OCI-LY1 (cell line): ENCODE measurements around the gene CISH.
A peak's percentile ranks its signal among the peaks of the same experiment; 100 is the strongest.

ENCODE experiments used
- H2AFZ ChIP-seq: fragments of 200-600 bp; sonication (generic), shearing (Covaris generic); 2 replicates; pipeline ENCODE4 v1.6.0; 2014; ENCODE audit warnings: antibody characterized with exemption, mild to moderate bottlenecking, low read length
- H3F3A ChIP-seq: fragments of 200-600 bp; sonication (generic), shearing (Covaris generic); 2 replicates; pipeline ENCODE4 v1.6.0; 2014; ENCODE audit warnings: mild to moderate bottlenecking, antibody characterized with exemption, low read length, moderate library complexity; ENCODE audit not compliant: insufficient read depth
- H3K27ac ChIP-seq: fragments of 200-600 bp; sonication (generic); 2 replicates; pipeline ENCODE4 v1.5.1; 2014; ENCODE audit warnings: low read length, mixed run types, mild to moderate bottlenecking, low read depth; ENCODE audit not compliant: poor library complexity, severe bottlenecking
- H3K27me3 ChIP-seq: fragments of 200-600 bp; sonication (generic); 2 replicates; pipeline ENCODE4 v1.6.0; 2014; ENCODE audit warnings: antibody characterized with exemption, mild to moderate bottlenecking, low read length, moderate library complexity; ENCODE audit not compliant: insufficient read depth
- H3K36me3 ChIP-seq: fragments of 200-600 bp; sonication (generic); 2 replicates; pipeline ENCODE4 v1.6.1; 2014; ENCODE audit warnings: mild to moderate bottlenecking, antibody characterized with exemption, low read length, moderate library complexity, mixed read lengths; ENCODE audit not compliant: insufficient read depth
- H3K4me1 ChIP-seq: fragments of 200-600 bp; sonication (generic); 2 replicates; pipeline ENCODE4 v1.5.1; 2014; ENCODE audit warnings: mild to moderate bottlenecking, low read length, moderate library complexity; ENCODE audit not compliant: insufficient read depth, severe bottlenecking
- H3K4me2 ChIP-seq: fragments of 200-600 bp; sonication (generic), shearing (Covaris generic); 2 replicates; pipeline ENCODE4 v1.6.1; 2014; ENCODE audit warnings: low read length
- H3K4me3 ChIP-seq: fragments of 200-600 bp; sonication (generic); 2 replicates; pipeline ENCODE4 v1.5.1; 2014; ENCODE audit warnings: low read length, low read depth, mild to moderate bottlenecking, mixed read lengths; ENCODE audit not compliant: poor library complexity, severe bottlenecking
- H3K79me2 ChIP-seq: fragments of 200-600 bp; shearing (Covaris generic); 2 replicates; pipeline ENCODE4 v1.6.1; 2016; ENCODE audit warnings: mixed run types, low read length, mixed read lengths; ENCODE audit not compliant: insufficient read depth
- H3K9ac ChIP-seq: fragments of 200-600 bp; sonication (generic), shearing (Covaris generic); 2 replicates; pipeline ENCODE4 v1.6.1; 2014; ENCODE audit warnings: mild to moderate bottlenecking, low read length, mixed read lengths
- H3K9me2 ChIP-seq: fragments of 200-600 bp; sonication (generic), shearing (Covaris generic); 2 replicates; pipeline ENCODE4 v1.6.1; 2014; ENCODE audit warnings: low read depth, mild to moderate bottlenecking, low read length, mixed read lengths
- H3K9me3 ChIP-seq: fragments of 200-600 bp; shearing (Covaris generic); 2 replicates; pipeline ENCODE4 v1.6.1; 2014; ENCODE audit warnings: low read length, mixed read lengths
- H4K20me1 ChIP-seq: fragments of 200-600 bp; sonication (generic), shearing (Covaris generic); 2 replicates; pipeline ENCODE4 v1.6.0; 2016; ENCODE audit warnings: mild to moderate bottlenecking, low read length; ENCODE audit not compliant: insufficient read depth
- CTCF ChIP-seq: fragments of 200-600 bp; sonication (generic), shearing (Covaris generic); IDR thresholded peaks from 2 replicates; pipeline ENCODE4 v1.5.1; 2017; ENCODE audit warnings: mild to moderate bottlenecking, antibody characterized with exemption, low read length, moderate library complexity, mixed read lengths
- EZH2 ChIP-seq: fragments of 200-600 bp; sonication (generic), shearing (Covaris generic); IDR thresholded peaks from 2 replicates; pipeline ENCODE4 v1.8.0; 2017; ENCODE audit warnings: borderline replicate concordance, mixed run types, mild to moderate bottlenecking, antibody characterized with exemption, low read length, moderate library complexity, mixed read lengths

Gene CISH

GRCh38 chr3:50628601-50629000, 17.0 kb upstream of the CISH start:
- Histone ChIP-seq H4K20me1 (no peaks in the 10 kb centered on the region), H3K79me2 (no peaks in the 10 kb centered on the region), H3K9me2 (no peaks in the 10 kb centered on the region), H2AFZ (no peak overlapping the region), H3K36me3 (no peaks in the 10 kb centered on the region), H3K9me3 (no peaks in the 10 kb centered on the region), H3K4me2 (no peak overlapping the region), H3K4me1 (no peaks in the 10 kb centered on the region), H3K4me3 (no peak overlapping the region), H3K27me3 (no peaks in the 10 kb centered on the region), H3K9ac (no peak overlapping the region), H3F3A (no peaks in the 10 kb centered on the region), H3K27ac (no peak overlapping the region)
- TF ChIP-seq CTCF (no peak), EZH2 (no peak)

GRCh38 chr3:50627407-50628051, 16.0 kb upstream of the CISH start:
- Histone ChIP-seq H3K27ac (no peak overlapping the region), H3K4me3 (no peak overlapping the region), H3K79me2 (no peaks in the 10 kb centered on the region), H3K4me1 (no peaks in the 10 kb centered on the region), H3K4me2 (no peak overlapping the region), H3K9me3 (no peaks in the 10 kb centered on the region), H3F3A (no peaks in the 10 kb centered on the region), H4K20me1 (no peaks in the 10 kb centered on the region), H3K9me2 (no peaks in the 10 kb centered on the region), H3K27me3 (no peaks in the 10 kb centered on the region), H3K9ac (no peak overlapping the region), H2AFZ (no peak overlapping the region), H3K36me3 (no peaks in the 10 kb centered on the region)
- TF ChIP-seq CTCF (0 out of 2 replicates have a peak, but pooled peaks have one; percentile 19), EZH2 (no peak)

GRCh38 chr3:50626401-50626800, 14.8 kb upstream of the CISH start:
- no peaks in the 10 kb centered on the region for H3K4me1 ChIP-seq
- H3K9me2 ChIP-seq: no peaks in the 10 kb centered on the region
- H2AFZ ChIP-seq: no peak overlapping the region
- no peaks in the 10 kb centered on the region for H3F3A ChIP-seq
- no peak overlapping the region for H3K9ac ChIP-seq
- no peaks in the 10 kb centered on the region for H3K36me3 ChIP-seq
- H3K9me3 ChIP-seq: no peaks in the 10 kb centered on the region
- H3K27me3 ChIP-seq: no peaks in the 10 kb centered on the region
- no peaks in the 10 kb centered on the region for H4K20me1 ChIP-seq
- no peak overlapping the region for H3K27ac ChIP-seq
- no peaks in the 10 kb centered on the region for H3K79me2 ChIP-seq
- H3K4me2 ChIP-seq: no peak overlapping the region
- TF ChIP-seq CTCF (no peak), EZH2 (no peak)
- no peak overlapping the region for H3K4me3 ChIP-seq
